NCI-H1105 (cell line): ENCODE results near the gene LRRC56.
"Not testable (repeated sequence)": the region's sequence is repeated elsewhere in the genome, so short reads cannot be mapped to it uniquely, and the experiment has no call there.

ENCODE experiments used
- DNase-seq: peaks from one replicate; lab custom pipeline; 2025; lab: John Stamatoyannopoulos, UW

The LRRC56 gene

GRCh38 chr11:501683-502287 is 35.5 kb upstream of the LRRC56 start:
- no peak for DNase-seq

GRCh38 chr11:502288-503178 is 34.8 kb upstream of the LRRC56 start:
- no peak for DNase-seq

GRCh38 chr11:503179-503981 is 33.9 kb upstream of the LRRC56 start:
- DNase-seq: no peak

- no peak for DNase-seq
Observed at GRCh38 chr11:504053-504993, 33.0 kb upstream of the LRRC56 start.

DNA sequence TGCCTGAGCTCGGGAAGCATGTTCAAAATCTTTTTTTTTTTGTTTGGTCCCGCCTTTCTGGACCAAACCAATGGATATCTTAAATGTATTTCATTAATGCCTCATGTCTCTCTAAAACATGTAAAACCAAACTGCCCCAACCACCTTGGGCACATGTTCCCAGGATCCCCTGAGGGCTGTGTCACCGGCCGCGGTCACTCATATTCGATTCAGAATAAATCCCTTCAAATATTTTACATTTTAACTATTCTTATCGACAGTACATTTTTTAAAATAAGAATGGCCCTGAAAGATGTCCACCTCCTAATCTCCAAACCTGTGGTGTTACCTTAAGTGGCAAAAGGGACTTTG is 32.4 kb upstream of the LRRC56 start:
- no peak for DNase-seq

DNA sequence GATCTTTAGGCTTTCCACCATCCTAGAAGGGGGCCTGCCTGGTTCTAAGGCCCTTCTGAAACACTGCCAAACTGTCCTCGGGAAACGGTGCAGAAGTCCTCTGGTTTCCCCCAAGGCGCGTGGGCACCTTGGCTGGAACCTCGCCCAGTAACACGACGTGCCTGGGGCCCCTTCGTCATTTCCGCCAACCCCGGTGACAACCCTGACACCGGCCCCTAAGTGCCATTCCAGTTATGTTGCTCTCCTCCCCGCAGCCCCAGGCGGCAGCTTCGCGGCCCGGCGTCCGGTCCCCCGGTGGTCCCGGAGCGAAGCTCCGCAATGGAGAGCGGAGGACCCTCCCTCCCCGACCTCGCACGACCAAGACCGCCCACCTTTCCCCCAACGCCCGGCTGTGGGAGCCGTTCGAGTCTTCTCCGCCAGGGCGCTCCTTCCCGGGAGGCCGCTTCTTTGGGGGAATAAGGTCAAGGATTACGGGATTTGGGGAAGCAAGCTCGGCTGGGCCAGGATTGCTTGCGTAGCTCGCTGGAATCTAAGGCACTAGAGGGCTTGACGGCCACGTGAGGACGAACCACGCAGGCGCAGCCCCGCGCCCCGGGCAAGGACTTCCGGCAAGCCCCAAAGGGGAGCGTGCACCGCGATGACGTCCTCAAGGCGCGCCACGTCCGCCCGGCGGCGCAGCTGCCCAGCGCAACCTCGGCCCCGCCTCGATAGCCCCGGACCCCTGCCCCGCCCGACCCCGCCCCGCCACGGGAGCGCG is 30.9 kb upstream of the LRRC56 start:
- peak; percentile 95 for DNase-seq

GRCh38 chr11:506995-507726 is 30.2 kb upstream of the LRRC56 start, which contains the start of gene RNH1:
RNH1 (minus strand) TSS chr11:507242; CDS start chr11:502162, 5,080 bp downstream.
- peak; percentile 87 for DNase-seq

- no peak for DNase-seq
Observed at GRCh38 chr11:507727-508515, 29.4 kb upstream of the LRRC56 start.

DNA sequence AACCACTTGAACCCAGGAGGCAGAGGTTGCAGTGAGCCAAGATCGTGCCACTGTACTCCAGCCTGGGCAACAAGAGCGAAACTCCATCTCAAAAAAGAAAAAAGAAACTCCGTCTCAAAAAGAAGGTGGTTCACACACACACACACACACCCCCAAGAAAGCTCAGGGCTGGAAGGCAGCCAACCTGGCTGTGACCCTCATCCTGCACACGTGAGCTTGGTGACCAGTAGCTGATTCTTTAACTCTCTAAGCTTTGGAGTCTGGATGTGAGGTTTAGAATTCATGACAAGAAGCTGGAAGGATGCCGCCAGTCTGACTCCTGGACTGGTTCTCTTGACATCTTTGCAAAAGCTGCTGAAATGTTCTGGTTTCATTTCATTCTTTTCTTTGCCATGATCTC is 28.4 kb upstream of the LRRC56 start:
- no peak for DNase-seq

DNA sequence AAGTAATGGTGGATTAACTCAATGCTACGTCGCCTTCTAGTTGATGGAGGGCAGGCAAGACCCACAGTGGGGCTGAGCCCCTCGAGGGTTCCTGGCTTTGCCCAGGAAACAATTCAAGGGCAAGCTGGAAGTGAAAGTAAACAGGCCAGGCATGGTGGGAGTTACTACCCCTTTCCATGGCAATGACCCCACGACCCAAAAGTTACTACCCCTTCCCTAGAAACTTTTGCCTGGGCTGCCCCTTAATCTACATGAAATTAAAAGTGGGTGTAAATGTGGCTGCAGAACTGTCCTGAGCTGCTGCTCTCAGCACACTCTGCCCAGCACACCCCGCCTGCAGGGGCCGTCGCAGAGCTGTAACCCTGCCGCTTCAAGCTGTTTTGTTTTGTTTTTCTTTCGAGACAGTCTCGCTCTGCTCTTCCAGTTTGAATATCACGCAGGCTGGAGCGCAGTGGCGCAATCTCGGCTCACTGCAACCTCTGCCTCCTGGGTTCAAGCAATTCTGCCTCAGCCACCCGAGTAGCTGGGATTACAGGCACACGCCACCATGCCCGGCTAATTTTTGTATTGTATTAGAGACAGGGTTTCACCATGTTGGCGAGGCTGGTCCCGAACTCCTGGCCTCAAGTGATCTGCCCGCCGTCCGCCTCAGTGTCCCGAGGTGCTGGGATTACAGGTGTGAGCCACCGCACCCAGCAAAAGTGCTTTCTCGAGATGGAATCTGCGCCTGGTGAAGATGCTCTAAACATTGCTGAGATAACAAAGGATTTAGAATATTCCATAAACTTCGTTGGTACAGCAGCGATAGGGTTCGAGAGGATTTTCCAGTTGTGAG is 24.3 kb upstream of the LRRC56 start:
- no peak for DNase-seq

DNA sequence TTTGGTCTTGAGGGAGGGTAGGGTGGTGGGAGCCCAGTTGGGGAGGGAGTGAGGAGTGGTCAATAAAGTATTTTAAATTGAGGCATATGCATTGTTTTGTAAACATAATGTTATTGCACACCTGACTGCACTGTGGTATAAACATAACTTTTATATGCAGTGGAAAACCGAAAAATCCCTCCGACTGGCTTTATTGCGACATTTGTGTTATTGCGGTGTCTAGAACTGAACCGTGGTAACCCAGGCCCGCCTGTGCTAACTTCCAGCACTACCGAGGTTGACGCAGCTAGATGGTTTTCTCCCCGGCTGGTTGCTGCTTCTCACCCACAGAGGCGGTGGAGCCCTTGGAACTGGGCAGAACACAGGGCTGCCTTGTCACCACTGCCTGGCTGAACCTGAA is 22.7 kb upstream of the LRRC56 start:
- no peak for DNase-seq

DNA sequence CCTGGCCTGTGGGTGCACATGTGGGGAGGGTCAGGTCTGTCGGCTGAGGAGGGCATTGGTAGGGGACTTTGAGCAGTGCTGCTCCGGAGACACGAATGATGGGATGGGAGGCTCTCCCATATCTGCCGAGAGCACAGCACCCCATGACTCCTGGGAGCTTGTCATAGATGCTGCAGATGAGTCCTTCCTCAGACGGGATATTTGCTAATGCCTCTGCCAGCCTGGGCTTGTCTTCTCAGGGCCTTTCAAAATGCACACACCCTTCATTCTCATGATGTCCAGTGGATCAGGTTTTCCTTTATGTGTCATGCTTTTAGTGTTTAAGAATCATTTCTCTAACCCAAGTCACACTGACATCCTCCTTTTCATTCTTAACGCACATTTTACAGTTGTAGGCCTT is 22.2 kb upstream of the LRRC56 start:
- DNase-seq: no peak

- no peak for DNase-seq
Observed at GRCh38 chr11:516400-516799, 20.9 kb upstream of the LRRC56 start.

DNA sequence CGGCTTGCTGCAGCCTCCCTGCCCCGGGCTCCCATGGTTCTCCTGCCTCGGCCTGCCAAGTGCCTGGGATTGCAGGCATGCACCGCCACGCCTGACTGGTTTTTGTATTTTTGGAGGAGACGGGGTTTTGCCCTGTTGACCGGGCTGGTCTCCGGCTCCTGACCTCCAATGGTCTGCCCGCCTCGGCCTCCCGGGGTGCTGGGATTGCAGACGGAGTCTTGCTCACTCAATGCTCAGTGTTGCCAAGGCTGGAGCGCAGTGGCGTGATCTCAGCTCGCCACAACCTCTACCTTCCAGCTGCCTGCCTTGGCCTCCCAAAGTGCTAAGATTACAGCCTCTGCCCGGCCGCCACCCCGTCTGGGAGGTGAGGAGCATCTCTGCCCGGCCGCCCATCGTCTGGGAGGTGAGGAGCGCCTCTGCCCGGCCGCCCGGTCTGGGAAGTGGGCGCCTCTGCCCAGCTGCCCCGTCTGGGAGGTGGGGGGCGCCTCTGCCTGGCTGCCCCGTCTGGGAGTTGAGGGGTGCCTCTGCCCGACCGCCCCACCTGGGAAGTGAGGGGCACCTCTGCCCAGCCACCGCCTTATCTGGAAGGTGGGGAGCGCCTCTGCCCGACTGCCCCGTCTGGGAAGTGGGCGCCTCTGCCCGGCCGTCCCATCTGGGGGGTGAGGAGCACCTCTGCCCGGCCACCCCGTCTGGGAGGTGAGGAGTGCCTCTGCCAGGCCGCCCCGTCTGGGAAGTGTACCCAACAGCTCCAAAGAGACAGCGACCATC is 20.2 kb upstream of the LRRC56 start:
- DNase-seq: not testable (repeated sequence)

DNA sequence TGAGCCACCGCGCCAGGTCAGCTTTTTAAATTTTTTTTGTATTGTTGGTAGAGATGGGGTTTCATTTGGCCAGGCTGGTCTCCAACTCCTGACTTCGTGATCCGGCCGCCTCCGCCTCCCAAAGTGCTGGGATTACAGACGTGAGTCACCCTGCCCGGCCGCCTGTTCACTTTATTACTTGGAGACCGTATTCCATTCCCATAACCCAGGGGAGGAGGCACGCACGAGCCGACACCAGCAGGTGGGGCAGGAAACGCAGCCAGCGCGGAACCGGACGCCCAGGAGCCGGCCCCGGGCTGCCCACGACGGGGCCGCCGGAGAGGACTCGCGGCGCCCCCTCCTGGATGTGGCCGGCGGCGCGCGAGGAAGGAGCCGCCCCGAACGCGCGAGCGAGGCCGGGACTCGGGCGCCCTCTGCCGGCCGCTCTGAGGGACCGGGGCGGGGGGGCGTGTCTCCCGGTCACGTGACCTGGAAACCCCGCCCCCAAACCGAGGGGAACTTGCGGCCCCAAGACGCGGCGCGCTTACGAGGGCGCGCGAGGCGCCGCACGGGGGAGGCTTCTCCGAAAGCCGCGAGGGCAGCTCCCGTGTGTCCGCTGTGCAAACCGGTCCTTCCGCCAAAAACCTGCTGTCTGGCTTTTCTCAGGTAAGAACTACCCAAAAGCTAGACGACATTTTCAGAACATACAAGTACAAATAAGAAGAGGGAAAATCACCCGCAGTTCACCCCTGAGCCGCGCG is 18.7 kb upstream of the LRRC56 start:
- no peak for DNase-seq

DNA sequence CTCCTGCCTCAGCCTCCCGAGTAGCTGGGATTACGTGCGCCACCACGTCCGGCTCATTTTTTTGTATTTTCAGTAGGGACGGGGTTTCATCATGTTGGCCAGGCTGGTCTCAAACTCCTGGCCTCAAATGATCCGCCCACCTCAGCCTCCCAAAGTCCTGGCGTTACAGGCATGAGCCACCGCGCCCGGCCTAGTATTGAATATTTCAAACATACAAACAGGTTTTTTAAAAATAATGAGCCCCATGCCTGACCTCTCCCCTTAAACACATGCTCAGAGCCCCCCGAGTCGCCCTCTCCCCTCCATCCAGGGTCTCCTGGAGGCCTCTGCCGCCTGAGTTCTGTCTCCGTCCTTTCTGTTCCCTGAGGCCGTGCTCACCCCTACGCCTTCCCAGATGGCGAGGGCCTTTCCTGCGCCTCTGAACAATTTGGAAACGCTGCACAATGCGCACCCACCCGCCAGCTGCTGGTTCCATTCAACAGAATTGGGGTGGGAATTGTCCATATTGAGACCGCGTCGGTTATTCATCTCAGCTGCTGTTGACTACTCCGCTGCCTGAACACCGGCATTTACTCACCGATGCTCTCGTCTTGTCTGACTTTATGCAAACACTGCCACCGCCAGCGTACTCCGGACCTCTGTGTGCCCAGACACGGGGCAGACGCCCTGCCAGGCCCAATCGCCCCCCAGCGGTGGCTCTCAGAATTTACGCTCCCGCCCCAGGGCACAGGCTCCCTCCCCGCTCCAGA is 16.7 kb upstream of the LRRC56 start:
- no peak for DNase-seq
